AG09309 (cell line): ENCODE data around the gene PLPPR4.

Source experiments
- DNase-seq: peaks from one replicate; pipeline ENCODE4 v3.0.0-alpha.2; 2010; ENCODE audit warnings: low read depth
- H3K4me3 ChIP-seq: 2 replicates; pipeline ENCODE4 v1.5.1; 2011; ENCODE audit warnings: mild to moderate bottlenecking, low read depth, low read length, moderate library complexity; ENCODE audit not compliant: control insufficient read depth
- CTCF ChIP-seq: IDR thresholded peaks from 2 replicates; pipeline ENCODE4 v1.5.1; 2011; ENCODE audit warnings: mild to moderate bottlenecking, low read depth, low read length, inconsistent platforms; ENCODE audit not compliant: insufficient read depth, control insufficient read depth; ENCODE audit errors: missing control alignments

PLPPR4 gene

GRCh38 chr1:99348397-99349132 lies 84.3 kb downstream of the PLPPR4 start:
- no peak for DNase-seq
- TF ChIP-seq CTCF: no peak
- no peak overlapping the region for H3K4me3 ChIP-seq

GRCh38 chr1:99352821-99353220 lies 88.5 kb downstream of the PLPPR4 start:
- DNase-seq: no peak
- TF ChIP-seq CTCF: no peak

DNA sequence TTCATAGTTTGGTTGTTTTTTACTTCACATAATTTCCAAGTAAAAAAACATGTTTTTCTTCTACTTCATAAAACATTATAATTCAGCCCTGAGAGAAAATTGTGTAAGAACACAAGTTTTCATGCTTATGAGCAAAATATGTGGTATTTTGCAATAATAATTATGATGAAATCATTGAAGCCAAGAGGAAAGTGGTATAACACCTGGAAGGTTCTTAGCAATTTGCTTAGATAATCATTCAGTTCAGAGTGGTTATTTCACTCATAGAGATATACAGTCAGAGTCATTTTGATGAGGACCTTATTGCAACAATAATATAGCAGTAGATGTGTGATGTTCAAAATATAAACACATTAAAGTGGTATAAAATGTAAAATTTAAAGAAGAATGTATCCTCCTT lies 94.5 kb downstream of the PLPPR4 start:
- H3K4me3 ChIP-seq: no peak overlapping the region
- TF ChIP-seq CTCF: no peak
- DNase-seq: no peak

More at GRCh38 chr1:99352821-99353220, 88.5 kb downstream of the PLPPR4 start:
- H3K4me3 ChIP-seq: no peak overlapping the region
